ENCODE results near the gene CACNA1H. TPM values are rescaled to one million over a fixed set of nuclear protein-coding genes. Genes with fewer than 3 reads are reported as not detected.

CACNA1H gene
- total RNA-seq, 6 experiments from 2014 or later = 0.56 to 14.0 (median 5.0) TPM

GRCh38 chr16:1208239-1208830 is 55.4 kb downstream of the CACNA1H start:
- WGBS (ENCODE audit: insufficient coverage, low coverage, low lambda C conversion rate, missing lambda C conversion rate) = 61% methylated on average over 5 of the region's 22 CpGs
- ATAC-seq = no peak
- H3K4me1 ChIP-seq = no peaks in the 10 kb centered on the region

DNA sequence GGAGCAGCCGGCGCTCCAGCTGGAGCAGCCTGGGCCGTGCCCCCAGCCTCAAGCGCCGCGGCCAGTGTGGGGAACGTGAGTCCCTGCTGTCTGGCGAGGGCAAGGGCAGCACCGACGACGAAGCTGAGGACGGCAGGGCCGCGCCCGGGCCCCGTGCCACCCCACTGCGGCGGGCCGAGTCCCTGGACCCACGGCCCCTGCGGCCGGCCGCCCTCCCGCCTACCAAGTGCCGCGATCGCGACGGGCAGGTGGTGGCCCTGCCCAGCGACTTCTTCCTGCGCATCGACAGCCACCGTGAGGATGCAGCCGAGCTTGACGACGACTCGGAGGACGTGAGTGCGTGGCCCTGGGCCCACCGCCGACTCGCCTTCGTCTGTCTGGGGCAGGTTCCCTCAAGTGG is 56.2 kb downstream of the CACNA1H start:
- H3K4me1 ChIP-seq = no peaks in the 10 kb centered on the region
- H3K36me3 ChIP-seq = peaks cover 0 to 14% (median 0%) of the 10 kb centered on the region in 4 donors
- H3K27ac ChIP-seq = no peak overlapping the region
- H3K9me3 ChIP-seq = no peaks in the 10 kb centered on the region
- DNase-seq (no peak), ATAC-seq (no peak)
- no peaks in the 10 kb centered on the region for H3K27me3 ChIP-seq
- TF ChIP-seq POLR2A (IDR thresholded peaks at IDR 0.05) (no peak), CTCF (IDR thresholded peaks at IDR 0.05) (no peak)
- intact Hi-C loops (cut with DNase I) = no loop called here
- no peak overlapping the region for H3K4me3 ChIP-seq
- WGBS (ENCODE audit: insufficient coverage, low coverage, low lambda C conversion rate, missing lambda C conversion rate) = 91% methylated on average over 7 of the region's 43 CpGs

More at GRCh38 chr16:1208239-1208830, 55.4 kb downstream of the CACNA1H start:
- TF ChIP-seq CTCF (IDR thresholded peaks at IDR 0.05) (no peak), POLR2A (IDR thresholded peaks at IDR 0.05) (no peak)
- intact Hi-C loops (cut with DNase I) = no loop called here
- DNase-seq = no peak
- no peak overlapping the region for H3K27ac ChIP-seq
- H3K36me3 ChIP-seq = peaks cover 0 to 14% (median 0%) of the 10 kb centered on the region in 4 donors
- no peaks in the 10 kb centered on the region for H3K27me3 ChIP-seq
- no peaks in the 10 kb centered on the region for H3K9me3 ChIP-seq
- no peak overlapping the region for H3K4me3 ChIP-seq

DNA sequence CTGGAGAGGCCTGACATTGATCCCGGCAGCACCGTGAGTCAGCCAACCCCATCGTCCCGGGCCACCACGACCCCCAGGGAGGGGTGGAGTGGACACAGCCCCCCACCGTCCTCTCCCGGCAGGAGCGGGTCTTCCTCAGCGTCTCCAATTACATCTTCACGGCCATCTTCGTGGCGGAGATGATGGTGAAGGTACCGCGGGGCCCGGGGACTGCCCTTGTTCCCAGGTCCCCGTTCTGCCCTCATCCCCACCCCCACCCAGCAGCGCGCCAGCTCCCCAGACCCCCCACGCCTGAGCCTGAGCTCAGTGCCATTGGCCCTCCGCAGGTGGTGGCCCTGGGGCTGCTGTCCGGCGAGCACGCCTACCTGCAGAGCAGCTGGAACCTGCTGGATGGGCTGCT is 57.6 kb downstream of the CACNA1H start:
- Histone ChIP-seq H3K4me3 (no peak overlapping the region), H3K4me1 (no peaks in the 10 kb centered on the region), H3K27me3 (no peaks in the 10 kb centered on the region), H3K36me3 (peaks cover 0 to 10% (median 0%) of the 10 kb centered on the region in 4 donors), H3K9me3 (no peaks in the 10 kb centered on the region), H3K27ac (no peak overlapping the region)
- no peak for ATAC-seq
- intact Hi-C loops (cut with DNase I) = no loop called here
- TF ChIP-seq POLR2A (IDR thresholded peaks at IDR 0.05) (no peak), CTCF (IDR thresholded peaks at IDR 0.05) (no peak)
- DNase-seq = no peak
- WGBS (ENCODE audit: insufficient coverage, low coverage, low lambda C conversion rate, missing lambda C conversion rate) = 92% methylated on average over 10 of the region's 23 CpGs

GRCh38 chr16:1211451-1212268 is 58.8 kb downstream of the CACNA1H start:
- H3K27me3 ChIP-seq = no peaks in the 10 kb centered on the region
- intact Hi-C loops (cut with DNase I) = no loop called here
- TF ChIP-seq CTCF (IDR thresholded peaks at IDR 0.05) (no peak), POLR2A (IDR thresholded peaks at IDR 0.05) (no peak)

More at GRCh38 chr16:1211451-1212268, 58.8 kb downstream of the CACNA1H start:
- ATAC-seq (no peak), DNase-seq (no peak)
- Histone ChIP-seq H3K4me1 (no peaks in the 10 kb centered on the region), H3K4me3 (no peak overlapping the region), H3K9me3 (no peaks in the 10 kb centered on the region), H3K36me3 (peaks cover 0 to 10% (median 0%) of the 10 kb centered on the region in 4 donors), H3K27ac (no peak overlapping the region)
- no CpG with 5 or more reads among the region's 65 CpGs for WGBS (ENCODE audit: insufficient coverage, low coverage, low lambda C conversion rate, missing lambda C conversion rate)

Measured in right lobe of liver (tissue), 6 donors.